ENCODE results near the gene RARG.

RARG gene

GRCh38 chr12:53231921-53232645 lies at the start of gene RARG:
Gene RARG (minus strand): TSS chr12:53232209. CDS start chr12:53227545, 4,664 bp downstream.
- peak; percentile 65 for DNase-seq

DNA sequence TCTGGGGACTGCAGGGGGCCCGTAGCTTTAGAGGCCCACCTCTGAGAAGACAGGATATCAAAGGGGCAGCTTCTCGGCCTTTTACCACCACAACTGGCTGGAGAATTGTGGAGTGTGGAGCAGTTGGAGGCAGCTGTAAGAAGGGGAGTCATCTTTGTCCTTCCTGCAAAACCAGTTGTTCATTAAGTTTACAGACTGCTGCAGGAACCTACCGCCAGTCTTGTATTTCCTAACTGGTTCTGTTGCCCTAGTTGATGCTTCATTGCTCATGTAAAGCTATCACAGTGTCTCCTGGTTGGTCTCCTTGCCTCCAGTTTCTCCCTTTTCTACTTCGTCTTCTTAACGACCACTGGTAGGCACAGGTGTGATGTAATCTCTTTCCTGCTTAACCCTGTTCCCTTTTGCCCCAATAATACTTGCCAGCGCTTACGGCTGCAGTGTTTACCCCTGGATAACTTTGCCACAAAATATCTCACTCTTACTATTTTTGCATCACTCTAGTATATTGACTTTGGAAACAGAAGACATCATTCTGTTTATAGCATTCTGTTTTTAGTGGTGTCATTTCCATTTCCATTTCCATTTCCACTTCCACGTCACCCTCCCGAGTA lies 48.0 kb upstream of the RARG start:
- DNase-seq: no peak

GRCh38 chr12:53279283-53279869 lies 47.4 kb upstream of the RARG start:
- DNase-seq: no peak

DNA sequence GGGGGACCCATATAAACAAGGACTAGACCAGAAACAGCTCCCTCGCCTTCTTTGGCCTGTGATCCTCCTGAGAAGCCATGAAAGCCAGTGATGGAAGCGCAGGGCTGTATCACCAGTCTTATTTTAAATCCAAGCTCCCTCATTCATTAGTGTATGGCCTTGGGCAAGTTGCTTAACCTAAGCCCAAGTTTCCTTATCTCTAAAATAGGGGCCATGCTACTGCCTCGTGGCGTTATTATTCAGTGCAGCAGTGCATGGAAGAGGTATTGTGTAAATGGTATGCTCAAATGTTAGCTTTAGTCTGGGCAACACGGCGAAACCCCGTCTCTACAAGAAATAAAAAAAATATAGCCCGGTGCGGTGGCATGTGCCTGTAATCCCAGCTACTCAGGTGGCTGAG lies 46.0 kb upstream of the RARG start:
- no peak for DNase-seq

DNA sequence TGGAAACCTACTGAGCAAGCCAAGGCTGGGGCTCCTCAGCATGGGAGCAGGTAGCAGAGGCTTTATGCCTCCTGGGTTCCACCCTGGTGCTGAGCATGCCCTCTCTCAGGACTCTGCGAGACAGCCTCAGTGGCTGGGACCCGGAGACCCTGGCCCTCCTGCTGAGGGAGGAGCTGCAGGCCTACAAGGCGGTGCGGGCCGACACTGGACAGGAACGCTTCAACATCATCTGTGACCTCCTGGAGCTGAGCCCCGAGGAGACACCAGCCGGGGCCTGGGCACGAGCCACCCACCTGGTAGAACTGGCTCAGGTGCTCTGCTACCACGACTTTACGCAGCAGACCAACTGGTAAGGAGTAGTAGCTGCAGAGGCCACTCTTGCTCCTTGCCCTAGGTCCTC lies 44.5 kb upstream of the RARG start:
- DNase-seq: no peak

DNA sequence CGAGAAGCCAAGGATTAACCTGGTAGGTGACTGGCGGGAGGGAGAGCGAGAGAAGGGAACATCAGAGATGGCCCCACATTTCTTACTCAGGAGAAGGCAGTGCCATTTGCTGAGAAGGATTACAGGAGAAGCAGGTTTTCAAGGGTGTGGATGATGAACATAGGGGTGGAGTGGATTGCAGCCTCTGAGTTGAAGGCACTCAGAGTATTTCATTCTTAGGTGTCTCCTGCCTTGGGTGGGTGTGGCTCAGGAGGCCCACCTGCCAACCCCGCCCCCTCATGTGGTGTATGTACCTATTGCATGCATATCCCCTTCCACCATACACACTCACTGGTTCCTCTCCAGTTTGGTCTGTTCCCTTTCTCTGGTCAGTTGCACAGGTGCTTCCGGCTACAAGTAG lies 42.4 kb upstream of the RARG start:
- no peak for DNase-seq

GRCh38 chr12:53268630-53269562 lies 36.9 kb upstream of the RARG start:
- no peak for DNase-seq

DNA sequence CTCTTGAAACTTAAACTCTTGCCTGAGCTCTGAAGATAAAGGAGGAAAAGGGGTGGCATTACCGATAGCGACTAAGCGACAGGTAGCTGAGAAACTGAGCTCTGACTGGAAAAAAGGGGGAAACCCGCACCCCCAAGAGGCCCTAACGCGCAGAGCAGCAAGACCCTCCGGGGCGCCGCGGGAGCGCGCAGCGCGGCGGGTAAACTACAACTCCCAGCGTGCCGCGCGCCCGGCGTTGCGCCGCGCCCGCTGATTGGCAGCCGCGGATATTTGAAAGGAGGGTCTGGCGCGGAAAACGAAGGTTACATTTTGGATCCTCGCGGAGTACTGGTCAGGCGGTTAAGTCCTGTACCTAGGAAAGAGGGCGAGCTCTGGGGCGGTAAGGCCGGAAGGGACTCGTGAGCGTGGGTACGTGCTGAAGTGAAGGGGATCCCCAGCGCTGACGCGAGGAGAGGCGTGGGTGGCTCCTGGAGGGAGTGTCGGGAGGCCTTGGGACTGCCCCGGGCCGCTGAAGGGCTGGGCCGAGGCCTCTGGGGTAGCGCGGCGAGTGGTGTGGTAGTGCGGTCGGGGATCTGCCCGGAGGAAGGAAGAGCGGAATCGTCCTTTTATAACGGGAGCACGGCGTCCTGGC lies 36.1 kb upstream of the RARG start, which contains the start of gene ESPL1:
ESPL1 (plus strand) TSS at position 301 of the 631 bp plus-strand sequence. CDS start 468 bp downstream, outside the sequence.
- DNase-seq: peak; percentile 80

GRCh38 chr12:53267306-53267998 lies 35.4 kb upstream of the RARG start:
- no peak for DNase-seq

DNA sequence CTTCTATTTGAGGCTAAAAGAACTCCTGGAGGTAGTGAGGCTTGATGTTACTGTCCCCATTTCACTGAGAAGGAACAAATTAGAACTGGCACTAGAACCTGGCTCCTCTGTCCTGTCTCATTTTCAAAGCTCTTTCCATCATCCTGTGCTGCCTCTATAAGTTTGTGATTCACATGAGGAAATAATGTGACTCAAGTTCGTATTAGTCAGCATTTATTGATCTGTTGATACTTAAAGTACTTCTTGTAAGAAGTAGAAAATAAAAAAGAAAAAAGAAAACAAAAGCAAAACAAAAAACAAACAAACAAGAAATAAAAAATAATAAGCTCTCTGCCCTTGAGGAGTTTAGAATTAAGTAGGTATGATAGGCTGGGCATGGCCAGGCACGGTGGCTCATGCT lies 33.8 kb upstream of the RARG start:
- no peak for DNase-seq

DNA sequence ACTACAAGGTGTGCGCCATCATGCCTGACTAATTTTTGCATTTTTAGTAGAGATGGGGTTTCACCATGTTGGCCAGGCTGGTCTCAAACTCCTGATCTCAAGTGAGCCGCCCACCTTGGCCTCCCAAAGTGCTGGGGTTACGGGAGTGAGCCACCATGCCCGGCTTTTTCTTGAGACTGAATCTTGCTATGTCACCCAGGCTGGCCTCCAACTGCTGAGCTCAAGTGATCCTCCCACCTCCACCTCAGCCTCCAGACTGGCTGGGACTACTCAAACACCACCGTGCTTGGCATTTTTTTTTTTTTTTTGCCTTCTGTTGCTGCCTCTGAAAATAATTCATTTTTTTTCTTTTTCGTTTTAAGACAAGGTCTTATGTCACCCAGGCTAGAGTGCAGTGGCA lies 27.9 kb upstream of the RARG start:
- DNase-seq: no peak

DNA sequence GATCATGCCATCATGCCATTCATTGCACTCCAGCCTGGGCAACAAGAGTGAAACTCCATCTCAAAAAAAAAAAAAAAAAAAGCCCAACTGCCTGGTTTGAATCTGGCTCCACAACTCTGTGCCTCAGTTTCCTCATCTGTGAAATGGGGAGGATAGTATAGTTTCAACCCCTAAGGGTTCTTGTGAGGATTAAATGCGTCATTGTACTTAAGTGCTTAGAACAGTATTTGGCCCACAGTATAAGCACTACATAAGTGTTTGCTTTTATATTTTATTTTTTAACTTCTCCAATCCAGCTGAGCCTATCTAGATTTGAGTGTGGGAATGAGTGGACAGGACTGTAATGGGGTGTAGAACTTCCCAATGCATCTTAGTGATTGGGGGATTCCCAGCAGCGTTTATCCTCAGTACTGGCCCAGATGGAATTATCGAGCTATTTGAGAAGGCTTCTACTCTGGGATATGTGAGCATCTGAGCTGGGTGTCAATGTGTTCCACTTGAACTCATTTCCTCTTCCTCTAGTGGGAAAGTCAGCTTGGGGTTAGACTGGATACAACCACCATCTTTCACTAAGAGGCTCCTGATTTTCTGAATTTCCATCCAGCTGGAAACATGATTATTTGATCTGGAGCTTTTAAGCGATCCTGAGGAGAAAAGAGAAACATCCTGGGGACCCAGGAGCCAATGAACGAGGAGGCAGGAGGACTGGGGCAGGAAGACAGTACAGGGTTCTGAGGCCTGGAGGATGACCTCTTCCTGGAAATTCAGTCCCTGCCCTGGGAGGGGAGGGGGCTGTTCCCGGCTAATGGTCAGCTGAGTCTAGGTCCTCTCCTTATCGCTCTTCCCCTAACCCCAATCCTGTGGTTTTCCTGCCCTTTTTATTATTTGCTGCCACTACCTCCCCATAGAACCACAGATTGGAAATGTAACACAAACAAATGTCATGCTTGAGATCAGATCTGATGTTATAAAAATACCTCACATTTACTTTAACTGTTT lies 26.8 kb upstream of the RARG start:
- DNase-seq: no peak

GRCh38 chr12:53255996-53256395 lies 24.0 kb upstream of the RARG start:
- no peak for DNase-seq

GRCh38 chr12:53254816-53255545 lies 23.0 kb upstream of the RARG start:
- DNase-seq: no peak

GRCh38 chr12:53253298-53253697 lies 21.3 kb upstream of the RARG start:
- no peak for DNase-seq

DNA sequence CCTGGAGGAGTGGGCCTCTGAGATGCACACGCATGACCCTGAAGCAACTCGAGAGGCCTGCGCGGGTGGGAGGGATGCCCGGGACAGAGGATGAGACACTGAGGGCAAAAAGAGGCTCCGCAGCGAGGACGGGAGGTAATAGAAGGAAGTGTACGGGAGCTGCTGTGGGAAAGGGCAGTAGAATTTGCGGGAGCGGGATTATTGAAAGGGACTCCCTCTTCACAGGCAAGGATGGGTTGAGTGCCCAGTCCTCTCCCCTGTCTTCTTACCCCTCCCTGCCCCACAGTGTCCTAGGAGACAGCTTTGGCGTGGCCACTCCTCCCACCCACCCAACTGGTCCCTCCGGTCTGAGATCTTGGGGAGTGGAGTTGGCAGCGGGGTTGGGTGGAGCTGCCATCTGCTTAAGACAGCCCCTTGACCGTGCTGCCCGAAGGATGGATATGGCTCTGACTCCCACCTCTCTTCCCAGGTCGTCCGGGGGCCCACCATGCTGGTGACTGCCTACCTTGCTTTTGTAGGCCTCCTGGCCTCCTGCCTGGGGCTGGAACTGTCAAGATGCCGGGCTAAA lies 20.4 kb upstream of the RARG start:
- no peak for DNase-seq

- peak; percentile 78 for DNase-seq
Observed at GRCh38 chr12:53251477-53252348, 19.7 kb upstream of the RARG start.

DNA sequence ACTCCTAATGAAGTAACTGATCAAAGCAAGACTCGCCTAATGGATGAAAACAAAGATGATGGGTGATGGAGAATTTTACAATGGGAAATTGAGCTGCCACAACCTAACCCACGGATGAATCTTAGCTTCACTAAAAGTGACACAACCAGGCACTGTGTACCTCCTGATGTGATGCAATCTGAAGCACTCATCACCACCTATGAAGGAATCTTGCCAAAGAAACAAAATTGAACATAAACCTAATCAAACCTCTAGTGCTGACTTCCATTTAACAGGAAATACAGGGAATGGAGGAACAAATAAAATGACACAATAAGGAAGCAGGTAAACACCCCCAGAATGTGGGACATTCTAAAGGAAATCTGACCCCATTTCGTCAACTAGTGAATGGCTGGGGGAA lies 13.3 kb upstream of the RARG start:
- no peak for DNase-seq

DNA sequence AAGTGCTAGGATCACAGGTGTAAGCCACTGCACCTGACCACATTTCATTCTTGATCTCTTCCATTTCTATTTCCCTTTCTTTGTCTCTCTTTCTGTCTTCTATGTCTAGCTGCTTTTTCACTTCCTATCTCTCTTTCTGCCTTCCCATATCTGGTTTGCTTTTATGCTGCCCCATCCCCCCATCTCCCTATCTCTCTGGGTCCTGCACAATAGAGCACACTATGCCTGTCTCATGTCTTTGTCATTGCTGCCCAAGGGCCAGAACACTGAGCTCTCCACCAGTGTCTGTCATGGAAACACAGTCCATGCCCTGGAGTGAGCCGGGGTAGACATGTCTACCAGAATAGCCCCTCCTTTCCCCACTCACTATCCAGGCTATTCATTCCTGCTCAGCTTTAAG lies 12.3 kb upstream of the RARG start:
- DNase-seq: no peak
